Testis (tissue), 2 donors: ENCODE measurements around the gene CHST3.
"Not testable (repeated sequence)": the region's sequence is repeated elsewhere in the genome, so short reads cannot be mapped to it uniquely, and the experiment has no call there.

ENCODE experiments used
- CTCF ChIP-seq, 3 experiments: fragments of 450-650 bp in 2 of 3; fragments of 200-600 bp in 1 of 3; sonication (generic) in 1 of 3; IDR thresholded peaks; one replicate each; pipeline ENCODE4 v1.5.1; 2016 to 2019; ENCODE audit warnings: antibody characterized with exemption in 3 of 3, mild to moderate bottlenecking in 2 of 3, moderate library complexity in 1 of 3
- POLR2A ChIP-seq: fragments of 450-650 bp; IDR thresholded peaks from one replicate; pipeline ENCODE4 v1.6.1; 2017; ENCODE audit warnings: antibody characterized with exemption, mild to moderate bottlenecking, moderate library complexity

DNA sequence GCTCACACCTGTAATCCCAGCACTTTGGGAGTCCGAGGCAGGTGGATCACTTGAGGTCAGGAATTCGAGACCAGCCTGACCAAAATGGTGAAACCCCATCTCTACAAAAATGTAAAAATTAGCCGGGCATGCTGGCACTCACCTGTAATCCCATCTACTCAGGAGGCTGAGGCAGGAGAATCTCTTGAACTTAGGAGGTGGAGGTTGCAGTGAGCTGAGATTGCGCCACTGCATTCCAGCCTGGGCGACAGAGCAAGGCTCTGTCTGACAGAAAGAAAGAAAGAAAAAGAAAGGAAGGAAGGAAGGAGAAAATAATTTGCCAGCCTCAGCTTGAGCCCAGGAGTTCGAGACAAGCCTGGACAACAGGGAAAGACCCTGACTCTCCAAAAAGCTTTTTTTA lies 24.7 kb downstream of the CHST3 start:
- not testable (repeated sequence) for TF ChIP-seq CTCF (IDR thresholded peaks at IDR 0.05); POLR2A
